HT-29 (cell line): ENCODE data around the gene SUGP1. TPM values are rescaled to one million over a fixed set of nuclear protein-coding genes. Genes with fewer than 3 reads are reported as not detected.

Source experiments
- DNase-seq: peaks from one replicate; pipeline ENCODE4 v3.0.0-alpha.2; 2015; ENCODE audit warnings: low spot score
- small RNA-seq: library from RNA; depleted of rRNA; stranded (forward); fragments of <200 nt; gene quantifications from one replicate; pipeline ENCODE3, GENCODE V24; 2014
- total RNA-seq: library from RNA; depleted of rRNA; stranded (reverse); fragments of >200 nt; shearing (Covaris generic); gene quantifications from 2 replicates; pipeline ENCODE4 v1.2.3, GENCODE V29; 2014; rRNA removed

Gene SUGP1
- total RNA-seq, 1 experiment from 2014 or later = 27.8 TPM

- DNase-seq = no peak
Measured at GRCh38 chr19:19232261-19232721, 88.0 kb downstream of the SUGP1 start.

- DNase-seq = no peak
Measured at GRCh38 chr19:19230999-19231398, 89.3 kb downstream of the SUGP1 start.

GRCh38 chr19:19229701-19230100 lies 90.6 kb downstream of the SUGP1 start:
- DNase-seq = no peak

- no peak for DNase-seq
Measured at GRCh38 chr19:19227217-19227616, 93.1 kb downstream of the SUGP1 start.

GRCh38 chr19:19226663-19227062 lies 93.6 kb downstream of the SUGP1 start:
- no peak for DNase-seq

- DNase-seq = no peak
Measured at GRCh38 chr19:19226204-19226603, 94.1 kb downstream of the SUGP1 start.

Small RNA genes lying within 50 kb of the gene (small RNA-seq; reads per million reads assigned to genes)
- not detected for gene RNU6-1028P

Other genes with a start within 250 kb of the SUGP1 start
- gene TMEM161A, start 182.0 kb downstream of the SUGP1 start, total RNA-seq = 59.0 and 63.8 TPM in 2 replicates
- 0.38 and 0.55 TPM in 2 replicates for gene MEF2B, start 150.2 kb downstream of the SUGP1 start, total RNA-seq
- gene BORCS8, start 128.4 kb downstream of the SUGP1 start, total RNA-seq = 40.1 and 50.5 TPM in 2 replicates
- gene RFXANK, start 128.3 kb downstream of the SUGP1 start, total RNA-seq = 75.0 and 89.8 TPM in 2 replicates
- gene NR2C2AP, start 117.1 kb downstream of the SUGP1 start, total RNA-seq = 28.7 and 32.3 TPM in 2 replicates
- gene NCAN, start 108.6 kb downstream of the SUGP1 start, total RNA-seq = not detected in 2 replicates
- gene TM6SF2, start 47.2 kb downstream of the SUGP1 start, total RNA-seq = not detected in 2 replicates
- 32.2 and 34.7 TPM in 2 replicates for gene MAU2, start 320 bp upstream of the SUGP1 start, total RNA-seq
- gene GATAD2A, start 85.2 kb upstream of the SUGP1 start, total RNA-seq = 85.8 and 96.7 TPM in 2 replicates
- gene TSSK6, start 195.0 kb upstream of the SUGP1 start, total RNA-seq = 1.3 and 1.5 TPM in 2 replicates
- gene NDUFA13, start 195.7 kb upstream of the SUGP1 start, total RNA-seq = 190 and 202 TPM in 2 replicates
- gene YJEFN3, start 208.4 kb upstream of the SUGP1 start, total RNA-seq = 1.0 and 1.9 TPM in 2 replicates
- gene CILP2, start 217.8 kb upstream of the SUGP1 start, total RNA-seq = 0.31 TPM in 1 of 2 replicates, not detected in the other